Kidney (tissue), 14 donors: Measurements from ENCODE around the gene PPIB. TPM values are rescaled to one million over a fixed set of nuclear protein-coding genes. Genes with fewer than 3 reads are reported as not detected.

Experiments used
- DNase-seq, 5 donors: peaks; one replicate each; pipeline ENCODE4 v3.0.0-alpha.2; 2013 to 2020
- FAIRE-seq: peaks from 2 replicates; lab custom pipeline; 2012; peaks lifted over from hg19 to GRCh38; lab: Jason Lieb, UNC
- H3K27ac ChIP-seq, 2 donors: one replicate each; pipeline ENCODE4 v1.7.0; 2013; ENCODE audit warnings: low read depth in 2 of 2, low read length in 2 of 2, inconsistent platforms in 1 of 2
- H3K27me3 ChIP-seq: one replicate; pipeline ENCODE4 v1.7.1; 2013; ENCODE audit warnings: low read length, inconsistent platforms; ENCODE audit not compliant: control insufficient read depth, insufficient read depth
- H3K36me3 ChIP-seq, 3 donors: one replicate each; pipeline versions ENCODE4 v1.7.0 to v1.7.1; 2013; ENCODE audit warnings: low read length in 3 of 3, control low read depth in 1 of 3, inconsistent platforms in 1 of 3; ENCODE audit not compliant: insufficient read depth in 3 of 3, control insufficient read depth in 2 of 3
- H3K4me1 ChIP-seq, 3 donors: one replicate each; pipeline versions ENCODE4 v1.7.0 to v1.7.1; 2013; ENCODE audit warnings: low read length in 3 of 3, inconsistent platforms in 1 of 3, low read depth in 1 of 3; ENCODE audit not compliant: control insufficient read depth in 2 of 3, insufficient read depth in 2 of 3
- H3K4me3 ChIP-seq, 3 donors: one replicate each; pipeline versions ENCODE4 v1.7.0 to v1.8.1; 2013; ENCODE audit warnings: low read length in 3 of 3, control low read depth in 1 of 3, inconsistent platforms in 1 of 3
- H3K9ac ChIP-seq, 3 donors: one replicate each; pipeline versions ENCODE4 v1.7.0 to v1.7.1; 2013; ENCODE audit warnings: low read length in 3 of 3, control low read depth in 1 of 3, inconsistent platforms in 1 of 3
- H3K9me3 ChIP-seq, 3 donors: one replicate each; pipeline versions ENCODE4 v1.7.0 to v1.7.1; 2013; ENCODE audit warnings: low read length in 3 of 3, control low read depth in 1 of 3, inconsistent platforms in 1 of 3; ENCODE audit not compliant: control insufficient read depth in 2 of 3, insufficient read depth in 1 of 3
- CTCF ChIP-seq: IDR thresholded peaks from 3 replicates; pipeline ENCODE4 v1.5.1; 2012; ENCODE audit warnings: mild to moderate bottlenecking, moderate library complexity, borderline replicate concordance; ENCODE audit not compliant: insufficient read depth; ENCODE audit errors: extremely low read depth
- intact Hi-C: fragments of 100-400 bp; cut with DNase I; formaldehyde crosslinking; loops from one replicate; pipeline ENCODE4 v1.11.1; 2022
- polyA plus RNA-seq: library from polyadenylated mRNA; stranded (reverse); fragments of 350-450 nt; fragmentation: Illumina TruSeq; extraction: RNeasy Lipid Tissue Mini Kit (QIAGEN cat#74804); gene quantifications from one replicate; pipeline ENCODE4 v1.2.3, GENCODE V29; 2014; ENCODE audit warnings: low read depth, low replicate concordance; ENCODE audit not compliant: insufficient read depth
- total RNA-seq: library from RNA; stranded (reverse); fragmentation: NEBNext Ultra II Directional; extraction: Animal tissue kit (Norgen Biotek cat#: 25700); gene quantifications from one replicate; pipeline ENCODE4 v1.2.1, GENCODE V29; 2021
- donor health status: control.
- donor health status: control.
- donor health status: control.
- donor health status: control.
- donor health status: control.
- donor health status: DM: yes; HTN: yes; CAD: no.
- donor health status: Normal renal cell carcinoma (clear cell type).

The PPIB gene
- total and polyA plus RNA-seq, 2 donors from 2014 or later: 484 to 705 TPM

GRCh38 chr15:64146041-64146440 lies 16.8 kb downstream of the PPIB start:
- FAIRE-seq (no peak), DNase-seq (no peak)
- peaks cover 0 to 15% (median 9%) of the 10 kb centered on the region in 3 donors for H3K36me3 ChIP-seq
- no peak overlapping the region for H3K27ac ChIP-seq
- no peaks in the 10 kb centered on the region for H3K4me1 ChIP-seq
- intact Hi-C loops: no loop called here
- no peak for TF ChIP-seq CTCF
- H3K27me3 ChIP-seq: no peaks in the 10 kb centered on the region
- no peaks in the 10 kb centered on the region for H3K9me3 ChIP-seq
- no peak overlapping the region for H3K4me3 ChIP-seq
- no peak overlapping the region for H3K9ac ChIP-seq

- Histone ChIP-seq H3K27me3 (no peaks in the 10 kb centered on the region), H3K36me3 (peaks cover 0 to 15% (median 9%) of the 10 kb centered on the region in 3 donors), H3K9ac (no peak overlapping the region), H3K4me3 (no peak overlapping the region), H3K9me3 (no peaks in the 10 kb centered on the region), H3K27ac (no peak overlapping the region), H3K4me1 (no peaks in the 10 kb centered on the region)
- intact Hi-C loops: no loop called here
- no peak for TF ChIP-seq CTCF
- peak in 1 of 5 donors; percentile 77 for DNase-seq
- no peak for FAIRE-seq
Measured at GRCh38 chr15:64144565-64145281, 18.1 kb downstream of the PPIB start.

GRCh38 chr15:64144192-64144564 lies 18.6 kb downstream of the PPIB start:
- H3K9me3 ChIP-seq: no peaks in the 10 kb centered on the region
- no peaks in the 10 kb centered on the region for H3K27me3 ChIP-seq
- intact Hi-C loops: no loop called here
- no peaks in the 10 kb centered on the region for H3K4me1 ChIP-seq
- FAIRE-seq (no peak), DNase-seq (no peak)
- TF ChIP-seq CTCF: no peak
- H3K4me3 ChIP-seq: no peak overlapping the region
- H3K9ac ChIP-seq: no peak overlapping the region
- H3K36me3 ChIP-seq: peaks cover 0 to 15% (median 9%) of the 10 kb centered on the region in 3 donors
- H3K27ac ChIP-seq: no peak overlapping the region

- intact Hi-C loops: no loop called here
Measured at GRCh38 chr15:64143276-64143675, 19.5 kb downstream of the PPIB start.

More at GRCh38 chr15:64143276-64143675, 19.5 kb downstream of the PPIB start:
- Histone ChIP-seq H3K4me3 (no peak overlapping the region), H3K9me3 (no peaks in the 10 kb centered on the region), H3K36me3 (peaks cover 0 to 18% (median 9%) of the 10 kb centered on the region in 3 donors), H3K27me3 (no peaks in the 10 kb centered on the region), H3K9ac (no peak overlapping the region), H3K27ac (no peak overlapping the region), H3K4me1 (no peaks in the 10 kb centered on the region)
- no peak for TF ChIP-seq CTCF
- FAIRE-seq: no peak
- DNase-seq: no peak
